ENCODE data around the gene SPI1.

SPI1 gene

GRCh38 chr11:47349521-47350095, 28.7 kb downstream of the SPI1 start:
- TF ChIP-seq ZFX (IDR thresholded peaks at IDR 0.05; ENCODE audit: borderline replicate concordance), result no peak
- TF ChIP-seq, protein P1, sequence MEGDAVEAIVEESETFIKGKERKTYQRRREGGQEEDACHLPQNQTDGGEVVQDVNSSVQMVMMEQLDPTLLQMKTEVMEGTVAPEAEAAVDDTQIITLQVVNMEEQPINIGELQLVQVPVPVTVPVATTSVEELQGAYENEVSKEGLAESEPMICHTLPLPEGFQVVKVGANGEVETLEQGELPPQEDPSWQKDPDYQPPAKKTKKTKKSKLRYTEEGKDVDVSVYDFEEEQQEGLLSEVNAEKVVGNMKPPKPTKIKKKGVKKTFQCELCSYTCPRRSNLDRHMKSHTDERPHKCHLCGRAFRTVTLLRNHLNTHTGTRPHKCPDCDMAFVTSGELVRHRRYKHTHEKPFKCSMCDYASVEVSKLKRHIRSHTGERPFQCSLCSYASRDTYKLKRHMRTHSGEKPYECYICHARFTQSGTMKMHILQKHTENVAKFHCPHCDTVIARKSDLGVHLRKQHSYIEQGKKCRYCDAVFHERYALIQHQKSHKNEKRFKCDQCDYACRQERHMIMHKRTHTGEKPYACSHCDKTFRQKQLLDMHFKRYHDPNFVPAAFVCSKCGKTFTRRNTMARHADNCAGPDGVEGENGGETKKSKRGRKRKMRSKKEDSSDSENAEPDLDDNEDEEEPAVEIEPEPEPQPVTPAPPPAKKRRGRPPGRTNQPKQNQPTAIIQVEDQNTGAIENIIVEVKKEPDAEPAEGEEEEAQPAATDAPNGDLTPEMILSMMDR (IDR thresholded peaks at IDR 0.05), result no peak
- H3K27ac ChIP-seq, result no peak overlapping the region

DNA sequence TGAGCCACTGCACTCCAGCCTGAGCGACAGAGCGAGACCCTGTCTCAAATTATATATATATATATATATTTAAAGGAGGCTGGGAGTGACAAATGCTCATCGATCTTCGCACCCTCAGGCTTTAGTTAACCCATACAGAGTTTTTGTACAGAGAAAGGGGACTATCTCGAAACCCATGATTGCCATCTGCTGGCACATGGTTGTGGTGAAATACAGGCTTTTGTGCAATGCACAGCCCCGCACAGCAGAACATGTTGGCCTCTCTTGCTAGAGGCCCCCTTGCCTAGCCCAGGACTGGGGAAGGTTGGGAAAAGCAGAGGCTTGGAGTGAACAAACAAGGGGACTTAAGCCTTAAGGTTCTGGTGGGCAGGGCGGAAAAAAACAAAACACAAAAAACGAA, 29.5 kb downstream of the SPI1 start:
- no peak overlapping the region for H3K27ac ChIP-seq
- no peak for TF ChIP-seq ZFX (IDR thresholded peaks at IDR 0.05; ENCODE audit: borderline replicate concordance)
- TF ChIP-seq, protein P1 (IDR thresholded peaks at IDR 0.05), result no peak

- no peak overlapping the region for H3K27ac ChIP-seq
- TF ChIP-seq, protein P1 (IDR thresholded peaks at IDR 0.05), result no peak
- no peak for TF ChIP-seq ZFX (IDR thresholded peaks at IDR 0.05; ENCODE audit: borderline replicate concordance)
Observed at GRCh38 chr11:47348131-47348802, 30.1 kb downstream of the SPI1 start.

DNA sequence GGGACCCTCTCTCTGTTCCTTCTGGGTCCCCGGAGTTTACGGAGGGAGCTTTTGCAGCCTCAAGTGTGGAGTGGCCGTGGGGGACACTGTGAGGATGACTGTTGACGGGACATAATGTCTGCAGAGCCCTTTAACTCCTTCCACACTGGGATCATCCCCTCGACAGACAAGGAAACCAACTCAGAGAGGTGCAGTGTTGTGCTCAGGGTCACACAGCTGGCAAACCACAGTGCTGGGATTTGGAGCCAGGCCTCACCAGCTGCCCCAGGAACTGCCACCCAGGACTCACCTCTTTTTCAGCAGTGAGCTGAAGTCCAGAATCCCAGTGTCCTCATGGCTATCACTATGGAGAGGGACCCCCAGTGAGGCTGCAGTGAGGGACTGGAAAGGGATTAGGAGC, 31.2 kb downstream of the SPI1 start:
- H3K27ac ChIP-seq, result no peak overlapping the region
- TF ChIP-seq, protein P1 (IDR thresholded peaks at IDR 0.05), result no peak
- no peak for TF ChIP-seq ZFX (IDR thresholded peaks at IDR 0.05; ENCODE audit: borderline replicate concordance)

DNA sequence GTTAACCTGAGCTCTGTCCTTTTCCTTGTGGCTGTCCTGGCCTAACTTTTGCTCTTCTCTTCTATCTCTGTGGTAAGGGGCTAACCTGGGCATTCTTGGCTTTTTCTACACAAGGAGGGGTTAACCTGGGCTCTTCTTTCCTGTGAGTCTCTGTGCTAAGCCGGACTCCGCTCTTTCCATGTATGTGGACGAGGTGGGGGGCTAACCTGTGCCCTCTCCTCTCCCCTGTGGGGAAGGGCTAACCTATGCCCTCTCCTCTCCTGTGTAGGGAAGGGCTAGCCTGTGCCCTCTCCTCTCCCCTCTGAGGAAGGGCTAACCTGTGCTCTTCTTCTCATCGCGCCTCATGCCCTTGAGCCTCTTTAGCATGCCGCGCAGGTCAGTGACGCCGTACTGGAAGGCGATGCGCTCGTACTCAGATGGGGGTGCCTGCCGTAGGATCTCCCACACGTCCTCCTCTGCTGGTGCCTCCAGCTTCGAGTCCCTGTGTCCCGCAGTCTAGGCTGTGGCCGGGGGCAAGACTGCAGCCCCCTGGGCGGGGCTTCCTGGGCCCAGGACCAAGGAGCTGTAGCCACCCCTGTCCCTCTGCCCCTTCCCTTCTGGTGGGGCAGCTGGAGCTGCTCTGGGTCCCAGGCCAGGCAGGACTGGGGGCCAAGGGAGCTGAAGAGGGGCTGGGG, 32.3 kb downstream of the SPI1 start:
- TF ChIP-seq, protein P1 (IDR thresholded peaks at IDR 0.05), result no peak
- no peak for TF ChIP-seq ZFX (IDR thresholded peaks at IDR 0.05; ENCODE audit: borderline replicate concordance)
- no peak overlapping the region for H3K27ac ChIP-seq

DNA sequence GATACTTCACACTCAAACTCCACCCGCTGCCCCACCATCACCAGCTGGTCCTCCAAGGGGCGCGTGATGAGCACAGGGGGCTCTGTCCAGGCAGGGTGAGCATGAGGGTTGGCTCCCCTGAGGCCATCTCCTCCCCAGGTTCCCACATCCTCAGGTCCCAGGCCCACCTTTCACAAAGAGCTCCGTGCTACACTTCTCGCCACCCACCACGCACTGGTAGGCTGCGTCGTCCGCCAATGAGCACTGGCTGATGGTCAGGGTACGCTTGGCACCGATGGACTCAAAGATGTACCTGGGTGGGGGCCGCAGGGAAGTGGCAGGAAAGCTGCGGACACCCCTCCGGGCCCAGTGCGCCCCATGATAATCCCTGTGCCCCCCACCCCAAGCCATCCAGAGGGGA, 35.5 kb downstream of the SPI1 start:
- TF ChIP-seq, protein P1 (IDR thresholded peaks at IDR 0.05), result no peak
- no peak for TF ChIP-seq ZFX (IDR thresholded peaks at IDR 0.05; ENCODE audit: borderline replicate concordance)
- H3K27ac ChIP-seq, result no peak overlapping the region
